CD4-positive, alpha-beta T cell treated with Interferon gamma for 1 hour (primary cell): ENCODE measurements around the gene UBA5.
A peak's percentile ranks its signal among the peaks of the same experiment; 100 is the strongest.

ENCODE experiments used
- DNase-seq: peaks from one replicate; pipeline ENCODE4 v3.0.0-alpha.2; 2020

UBA5 gene

DNA sequence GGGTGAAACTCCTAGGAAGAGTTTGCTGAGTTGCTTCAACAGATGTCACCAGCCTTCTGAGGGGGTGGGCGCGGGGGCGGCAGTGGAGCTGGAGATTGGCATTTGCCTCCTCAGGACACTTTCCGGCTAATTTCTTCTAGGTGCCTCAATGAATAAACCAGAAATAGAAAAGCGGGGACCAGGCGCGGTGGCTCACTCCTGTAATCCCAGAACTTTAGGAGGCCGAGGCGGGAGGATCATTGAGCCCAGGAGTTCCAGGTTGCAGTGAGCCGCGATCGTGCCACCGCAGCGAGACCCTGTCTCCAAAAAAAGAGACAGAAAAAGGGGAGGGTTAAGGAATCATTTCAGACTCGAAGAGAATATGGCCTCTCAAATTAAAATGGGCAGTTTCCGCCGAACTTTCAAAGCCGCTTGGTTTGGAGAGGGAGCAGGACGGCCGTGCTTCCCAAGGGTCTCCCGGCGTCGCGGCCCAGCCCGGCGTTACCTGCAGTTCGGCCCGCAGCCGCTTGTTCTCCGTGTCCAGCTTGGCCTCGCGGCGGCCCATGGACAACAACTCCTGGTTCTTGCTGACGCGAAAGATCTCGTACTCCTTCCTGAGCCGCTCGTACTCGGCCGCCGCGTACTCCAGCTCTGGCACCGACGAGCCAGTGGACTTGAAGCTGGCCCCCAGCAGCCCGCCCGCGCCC lies 61.5 kb downstream of the UBA5 start:
- DNase-seq = no peak

GRCh38 chr3:132722165-132723023 lies 62.3 kb downstream of the UBA5 start, which contains the start of gene NPHP3:
TSS of gene NPHP3 (minus strand) at chr3:132722409. CDS start at chr3:132722355, 54 bp downstream.
- peak; percentile 93 for DNase-seq

DNA sequence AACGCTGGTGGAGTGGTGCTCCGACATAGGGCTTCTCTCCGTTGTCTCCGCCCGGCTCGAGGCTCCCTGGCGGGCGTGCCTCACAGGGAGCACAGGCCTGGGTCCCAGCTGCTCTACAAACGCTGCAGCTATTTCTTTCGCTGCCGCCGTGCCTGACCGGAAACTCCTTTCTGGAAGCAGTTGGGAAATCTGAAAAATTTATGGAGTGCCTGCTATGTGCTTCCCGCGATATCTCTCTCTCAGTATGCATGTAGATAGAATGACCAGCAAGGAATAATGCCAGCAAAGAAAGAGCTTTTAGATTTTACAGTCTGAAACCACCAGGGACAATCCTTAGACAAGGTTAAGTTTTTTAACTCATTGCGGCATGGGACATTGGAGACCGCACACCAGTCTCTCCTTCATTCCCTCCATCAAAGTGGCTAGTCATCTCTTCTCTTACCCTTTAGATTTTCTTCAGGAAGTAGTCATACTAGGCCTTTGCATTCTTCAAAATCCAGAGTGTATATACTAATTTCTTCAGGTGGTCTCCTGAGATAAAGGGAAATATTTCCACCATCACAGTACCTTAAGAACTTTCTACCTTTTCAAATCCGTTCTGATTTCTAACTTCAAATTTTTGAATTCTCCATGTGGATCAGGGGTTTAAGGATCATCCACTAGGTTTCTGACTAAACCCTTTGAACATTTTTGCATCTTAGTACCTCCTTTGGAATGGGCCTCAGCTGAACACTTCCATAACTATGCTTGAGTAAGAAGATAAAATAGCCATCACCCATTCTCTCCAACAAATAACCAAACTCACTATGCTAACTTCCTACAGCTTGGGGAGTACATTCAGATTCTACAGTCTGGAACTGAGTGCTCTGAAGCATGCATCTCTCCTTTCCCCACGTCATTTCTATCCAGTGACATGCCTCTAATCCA lies 63.2 kb downstream of the UBA5 start:
- DNase-seq = no peak

DNA sequence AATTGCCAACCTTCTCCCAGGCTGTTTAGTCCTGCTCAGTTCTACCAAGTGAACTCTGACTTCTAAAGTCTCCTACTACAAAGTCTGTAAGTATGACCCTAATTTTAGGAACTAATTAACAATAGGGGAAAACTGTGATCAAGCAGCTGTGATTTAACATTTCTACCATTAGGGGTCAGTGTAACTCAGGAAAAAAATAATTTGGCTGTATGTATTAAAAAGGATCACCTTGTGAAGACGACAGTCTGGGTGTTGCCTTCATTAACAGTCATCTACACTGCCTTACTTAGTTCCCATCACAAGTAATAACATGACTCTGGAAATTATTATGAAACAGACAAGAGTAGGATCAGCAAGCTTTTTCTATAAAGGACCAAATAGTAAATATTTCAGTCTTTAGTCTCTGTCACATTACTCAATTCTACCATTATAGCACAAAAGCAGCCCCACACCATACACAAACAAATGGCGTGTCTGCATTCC lies 66.3 kb downstream of the UBA5 start:
- no peak for DNase-seq
